Pancreas (tissue), 10 donors: ENCODE results near the gene GPR142. TPM values are rescaled to one million over a fixed set of nuclear protein-coding genes. Genes with fewer than 3 reads are reported as not detected.

ENCODE experiments used
- ATAC-seq, 4 donors: fragments of 200-7000 bp; cut with Tn5 transposase; one replicate each; pipeline versions ENCODE4 v1.8.0 to v1.9.1; 2020; ENCODE audit warnings: mild to moderate bottlenecking in 4 of 4, moderate library complexity in 4 of 4
- DNase-seq, 6 donors: peaks; one replicate each; pipeline ENCODE4 v3.0.0-alpha.2; 2020
- FAIRE-seq: peaks from 2 replicates; lab custom pipeline; 2012; peaks lifted over from hg19 to GRCh38; lab: Jason Lieb, UNC
- H3K27ac ChIP-seq, 4 donors: fragments of 200-600 bp; sonication (generic); 1 replicate in 3 of 4; 2 replicates in 1 of 4; pipeline versions ENCODE4 v1.5.0 to v1.8.0; 2020
- H3K27me3 ChIP-seq, 4 donors: fragments of 200-600 bp; one replicate each; pipeline ENCODE4 v1.8.0; 2021
- H3K36me3 ChIP-seq, 3 donors: fragments of 200-600 bp; sonication (generic) in 1 of 3; one replicate each; pipeline versions ENCODE4 v1.5.0 to v1.8.0; 2020 to 2021
- H3K4me1 ChIP-seq, 3 donors: fragments of 200-600 bp; one replicate each; pipeline ENCODE4 v1.8.0; 2021
- H3K4me3 ChIP-seq, 4 donors: fragments of 200-600 bp; sonication (generic) in 2 of 4; one replicate each; pipeline versions ENCODE4 v1.5.0 to v1.8.0; 2020 to 2021
- H3K9me3 ChIP-seq, 4 donors: fragments of 200-600 bp; one replicate each; pipeline ENCODE4 v1.8.0; 2021
- WGBS, 2 donors: extraction: QIAGEN DNeasy Blood & Tissue Kit; methylation state at CpG; one replicate each; pipeline ENCODE4 v1.1.7; 2013; 5-methylcytosine and 5-hydroxymethylcytosine counted together
- intact Hi-C, 3 donors: fragments of 100-400 bp; cut with DNase I; formaldehyde crosslinking; loops; one replicate each; pipeline versions ENCODE4 v1.11.1 to v1.14.2; 2022
- polyA plus RNA-seq, 2 donors: library from polyadenylated mRNA; stranded (reverse); fragments of 200-250 nt; gene quantifications; one replicate each; pipeline ENCODE4 v1.2.3, GENCODE V29; 2013
- total RNA-seq, 6 donors: library from RNA; stranded (reverse); fragmentation: NEBNext Ultra II Directional in 4 of 6; extraction: Animal tissue kit (Norgen Biotek cat#: 25700) in 4 of 6; gene quantifications; one replicate each; pipeline versions ENCODE4 v1.2.1 to v1.2.4, GENCODE V29; 2021 to 2023
- TF ChIP-seq, protein P1 (sequence below), 4 donors: fragments of 200-600 bp; sonication (generic) in 3 of 4; IDR thresholded peaks; one replicate each; pipeline versions ENCODE4 v1.5.0 to v1.8.0; 2021; ENCODE audit warnings: antibody characterized with exemption in 4 of 4
- donor health status: healthy with polysubstance abuse.
- donor health status: DM: no; HTN: no; CAD: no; lungs with moderate emphysema.
- donor health status: DM: no; HTN: no; CAD: no.
- donor health status: control.
- donor health status: control.
- donor health status: Bipolar disorder and iron deficiency.
- donor health status: DM: yes; HTN: yes; CAD: no.
- donor health status: DM: no; HTN: no; CAD: no.
- donor health status: DM: no; HTN: no; CAD: no.
- donor health status: DM: yes; HTN: yes; CAD: no.

GPR142 gene
- total and polyA plus RNA-seq, 8 donors, result 0.22 to 2.8 (median 0.56) TPM

DNA sequence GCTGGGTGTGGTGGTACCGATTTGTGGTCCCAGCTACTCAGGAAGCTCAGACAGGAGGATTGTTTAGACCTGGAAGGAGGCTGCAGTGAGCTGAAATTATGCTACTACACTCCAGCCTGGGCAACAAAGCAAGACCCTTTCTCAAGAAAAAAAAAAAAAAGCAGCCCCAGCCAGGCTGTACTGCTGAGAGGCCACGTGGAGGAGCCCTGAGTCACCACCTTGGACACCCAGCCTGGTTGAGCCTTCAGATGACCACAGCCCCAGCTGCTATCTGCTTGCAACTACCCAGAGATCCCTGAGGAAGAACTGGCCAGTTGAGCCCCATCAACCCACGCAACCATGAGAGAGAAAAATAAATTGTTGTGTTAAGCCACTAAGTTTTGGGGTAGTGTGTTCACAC lies 41.0 kb downstream of the GPR142 start:
- ATAC-seq (peak; percentile 68 to 91 (median 83)), FAIRE-seq (no peak), DNase-seq (no peak)
- intact Hi-C loops, result no loop called here
- Histone ChIP-seq H3K4me3 (no peak overlapping the region), H3K36me3 (no peaks in the 10 kb centered on the region), H3K4me1 (no peaks in the 10 kb centered on the region), H3K9me3 (no peaks in the 10 kb centered on the region), H3K27me3 (no peaks in the 10 kb centered on the region), H3K27ac (no peak overlapping the region)
- TF ChIP-seq, protein P1, sequence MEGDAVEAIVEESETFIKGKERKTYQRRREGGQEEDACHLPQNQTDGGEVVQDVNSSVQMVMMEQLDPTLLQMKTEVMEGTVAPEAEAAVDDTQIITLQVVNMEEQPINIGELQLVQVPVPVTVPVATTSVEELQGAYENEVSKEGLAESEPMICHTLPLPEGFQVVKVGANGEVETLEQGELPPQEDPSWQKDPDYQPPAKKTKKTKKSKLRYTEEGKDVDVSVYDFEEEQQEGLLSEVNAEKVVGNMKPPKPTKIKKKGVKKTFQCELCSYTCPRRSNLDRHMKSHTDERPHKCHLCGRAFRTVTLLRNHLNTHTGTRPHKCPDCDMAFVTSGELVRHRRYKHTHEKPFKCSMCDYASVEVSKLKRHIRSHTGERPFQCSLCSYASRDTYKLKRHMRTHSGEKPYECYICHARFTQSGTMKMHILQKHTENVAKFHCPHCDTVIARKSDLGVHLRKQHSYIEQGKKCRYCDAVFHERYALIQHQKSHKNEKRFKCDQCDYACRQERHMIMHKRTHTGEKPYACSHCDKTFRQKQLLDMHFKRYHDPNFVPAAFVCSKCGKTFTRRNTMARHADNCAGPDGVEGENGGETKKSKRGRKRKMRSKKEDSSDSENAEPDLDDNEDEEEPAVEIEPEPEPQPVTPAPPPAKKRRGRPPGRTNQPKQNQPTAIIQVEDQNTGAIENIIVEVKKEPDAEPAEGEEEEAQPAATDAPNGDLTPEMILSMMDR (IDR thresholded peaks at IDR 0.05), result no peak
- 71 to 85% methylated on average over 3 of the region's 3 CpGs for whole genome bisulfite sequencing, 2 donors

DNA sequence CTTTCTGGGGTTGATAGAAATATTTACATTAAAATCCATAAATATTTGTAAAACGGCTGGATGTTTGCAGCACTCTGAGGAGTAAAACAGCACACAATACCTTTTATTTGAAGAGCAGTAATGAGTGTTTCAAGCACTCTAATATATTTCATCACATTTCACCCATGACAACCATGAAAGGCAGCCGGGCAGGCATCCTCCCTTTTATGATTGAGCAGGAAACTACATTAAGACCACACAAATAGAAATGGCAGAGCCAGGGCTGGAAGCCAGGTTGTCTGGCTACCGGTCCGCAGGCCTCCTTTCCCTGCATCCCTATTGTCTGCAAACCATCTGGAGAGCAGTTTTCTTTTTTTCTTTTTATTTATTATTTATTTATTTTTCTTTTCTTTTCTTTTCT lies 41.5 kb downstream of the GPR142 start:
- WGBS, 2 donors, result 56 to 76% methylated on average over 4 of the region's 4 CpGs
- H3K27ac ChIP-seq, result no peak overlapping the region

DNA sequence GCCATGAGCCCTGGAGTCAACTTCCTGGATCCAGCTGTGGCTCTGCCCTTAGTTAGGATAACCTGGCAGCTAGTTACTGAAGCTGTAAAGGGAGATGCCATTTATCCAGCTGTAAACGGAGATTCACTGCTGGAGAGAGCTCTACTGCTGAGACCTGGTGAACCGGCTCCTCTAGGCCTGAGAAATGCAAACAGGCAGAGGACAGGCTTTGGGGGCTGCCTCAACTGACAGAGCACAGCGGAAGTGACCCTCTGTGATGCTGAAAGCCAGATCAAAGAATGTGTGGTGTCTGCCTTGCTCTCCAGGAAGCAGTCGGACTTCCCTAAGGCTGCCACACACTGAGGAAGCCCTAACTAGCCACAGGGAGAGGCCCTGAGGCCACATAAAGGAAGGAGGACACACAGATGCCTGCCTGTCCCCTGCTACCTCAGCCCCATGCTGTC lies 42.7 kb downstream of the GPR142 start:
- no peak for ATAC-seq
- H3K4me1 ChIP-seq, result no peaks in the 10 kb centered on the region
- 89 to 90% methylated on average over 4 of the region's 4 CpGs for WGBS, 2 donors
- TF ChIP-seq, protein P1 (IDR thresholded peaks at IDR 0.05), result no peak
- no peak for FAIRE-seq
- intact Hi-C loops, result no loop called here
- no peak overlapping the region for H3K27ac ChIP-seq
- H3K4me3 ChIP-seq, result no peak overlapping the region
- no peaks in the 10 kb centered on the region for H3K9me3 ChIP-seq
- H3K36me3 ChIP-seq, result no peaks in the 10 kb centered on the region
- no peaks in the 10 kb centered on the region for H3K27me3 ChIP-seq
- DNase-seq, result no peak

More for the DNA sequence above, 41.5 kb downstream of the GPR142 start:
- no peaks in the 10 kb centered on the region for H3K9me3 ChIP-seq
- H3K27me3 ChIP-seq, result no peaks in the 10 kb centered on the region
- H3K4me3 ChIP-seq, result no peak overlapping the region
- no peaks in the 10 kb centered on the region for H3K4me1 ChIP-seq
- intact Hi-C loops, result no loop called here
- no peak for FAIRE-seq
- no peaks in the 10 kb centered on the region for H3K36me3 ChIP-seq
- TF ChIP-seq, protein P1 (IDR thresholded peaks at IDR 0.05), result no peak
- DNase-seq, result no peak
- peak in 3 of 4 donors; percentile 13 to 76 (median 44) for ATAC-seq

GRCh38 chr17:74412581-74412980 lies 45.3 kb downstream of the GPR142 start:
- 95 to 96% methylated on average over 8 of the region's 8 CpGs for WGBS, 2 donors
- H3K27me3 ChIP-seq, result no peaks in the 10 kb centered on the region

DNA sequence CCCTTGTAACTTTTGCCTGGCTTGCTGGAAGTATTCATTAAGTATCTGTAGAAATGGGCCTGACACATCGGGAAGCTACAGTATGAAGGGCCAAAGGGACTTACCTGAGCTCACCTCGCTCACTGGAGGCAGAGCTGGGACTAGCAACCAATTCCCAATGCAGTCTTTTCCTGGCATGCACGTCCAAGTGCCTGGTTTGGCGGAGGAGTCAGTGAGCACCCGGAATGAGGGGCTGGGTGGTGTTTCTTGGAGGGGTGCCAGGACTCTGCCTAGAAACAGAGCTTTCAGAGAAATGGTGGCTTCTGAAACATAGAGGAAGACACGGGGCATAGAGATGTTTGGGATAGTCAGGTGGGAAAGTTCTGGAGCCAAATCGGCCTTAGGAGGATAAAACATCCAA lies 46.2 kb downstream of the GPR142 start:
- ATAC-seq, result no peak
- Histone ChIP-seq H3K4me3 (no peak overlapping the region), H3K27ac (no peak overlapping the region), H3K4me1 (peaks cover 0 to 12% (median 0%) of the 10 kb centered on the region in 3 donors), H3K27me3 (no peaks in the 10 kb centered on the region), H3K9me3 (no peaks in the 10 kb centered on the region), H3K36me3 (no peaks in the 10 kb centered on the region)
- WGBS, 2 donors, result 79 to 88% methylated on average over 7 of the region's 7 CpGs
- TF ChIP-seq, protein P1 (IDR thresholded peaks at IDR 0.05), result no peak
- DNase-seq, result no peak
- no peak for FAIRE-seq
- intact Hi-C loops, result no loop called here

More at GRCh38 chr17:74412581-74412980, 45.3 kb downstream of the GPR142 start:
- H3K4me1 ChIP-seq, result peaks cover 0 to 9% (median 0%) of the 10 kb centered on the region in 3 donors
- no peak overlapping the region for H3K4me3 ChIP-seq
- no peaks in the 10 kb centered on the region for H3K9me3 ChIP-seq
- ATAC-seq, result no peak
- no peaks in the 10 kb centered on the region for H3K36me3 ChIP-seq
- DNase-seq, result no peak
- intact Hi-C loops, result no loop called here
- TF ChIP-seq, protein P1 (IDR thresholded peaks at IDR 0.05), result no peak
- FAIRE-seq, result no peak
- no peak overlapping the region for H3K27ac ChIP-seq
